Stimulated activated memory B cell treated with anti-CD40 and anti-IgM and Interleukin-4, amounts not matched to agents 10 μg/mL and 1 μg/mL and 100 μg/mL, for 72 hours (primary cell): ENCODE data around the gene SPACA4.

Experiments used
- ATAC-seq: fragments of 150-1000 bp; cut with Tn5 transposase; 2 replicates; pipeline ENCODE4 v1.10.0; 2021
- H3K27ac Mint-ChIP-seq: one replicate; pipeline ENCODE4 v1.8.0; 2022; ENCODE audit warnings: mild to moderate bottlenecking, mixed read lengths
- H3K27me3 Mint-ChIP-seq: one replicate; pipeline ENCODE4 v1.8.0; 2022; ENCODE audit warnings: mixed read lengths
- H3K36me3 Mint-ChIP-seq: one replicate; pipeline ENCODE4 v1.8.0; 2022; ENCODE audit warnings: mixed read lengths
- H3K4me1 Mint-ChIP-seq: one replicate; pipeline ENCODE4 v1.8.0; 2022; ENCODE audit warnings: mixed read lengths
- H3K4me3 Mint-ChIP-seq: one replicate; pipeline ENCODE4 v1.8.0; 2022; ENCODE audit warnings: mild to moderate bottlenecking, moderate library complexity, mixed read lengths
- H3K9me3 Mint-ChIP-seq: one replicate; pipeline ENCODE4 v1.8.0; 2022; ENCODE audit warnings: mixed read lengths

The SPACA4 gene

GRCh38 chr19:48609571-48610108, 3.1 kb downstream of the SPACA4 start:
- H3K9me3 Mint-ChIP-seq, result no peaks in the 10 kb centered on the region
- H3K36me3 Mint-ChIP-seq, result peaks cover 11% of the 10 kb centered on the region
- no peak overlapping the region for H3K4me3 Mint-ChIP-seq
- no peak overlapping the region for H3K27ac Mint-ChIP-seq
- no peaks in the 10 kb centered on the region for H3K27me3 Mint-ChIP-seq
- no peak for ATAC-seq
- H3K4me1 Mint-ChIP-seq, result peaks cover 25% of the 10 kb centered on the region

DNA sequence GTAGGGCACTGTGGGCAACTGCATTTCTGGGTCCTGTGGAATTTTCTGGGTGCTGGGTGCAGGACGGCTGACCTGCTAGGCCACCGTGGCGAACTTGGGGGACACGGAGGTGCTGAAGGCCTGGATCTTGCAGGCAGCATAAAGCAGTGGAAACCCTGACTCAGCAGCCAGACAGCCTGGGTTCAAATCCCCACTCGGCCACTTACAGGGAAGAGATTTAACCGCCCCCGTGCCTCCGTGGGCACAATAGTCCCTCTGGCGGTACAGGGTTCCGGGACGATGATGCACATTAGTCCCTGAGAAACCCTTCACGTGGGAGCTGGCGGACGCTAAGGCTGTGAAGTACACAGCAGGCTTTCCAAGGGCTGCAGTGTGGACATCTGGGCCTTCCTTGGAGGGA, 5.3 kb downstream of the SPACA4 start:
- no peaks in the 10 kb centered on the region for H3K9me3 Mint-ChIP-seq
- H3K36me3 Mint-ChIP-seq, result peaks cover 31% of the 10 kb centered on the region
- no peak for ATAC-seq
- H3K4me1 Mint-ChIP-seq, result peaks cover 46% of the 10 kb centered on the region
- no peak overlapping the region for H3K27ac Mint-ChIP-seq
- H3K4me3 Mint-ChIP-seq, result no peak overlapping the region
- H3K27me3 Mint-ChIP-seq, result no peaks in the 10 kb centered on the region

GRCh38 chr19:48613024-48613851, 6.7 kb downstream of the SPACA4 start:
- no peak overlapping the region for H3K4me3 Mint-ChIP-seq
- H3K36me3 Mint-ChIP-seq, result peaks cover 44% of the 10 kb centered on the region
- no peak for ATAC-seq
- H3K9me3 Mint-ChIP-seq, result no peaks in the 10 kb centered on the region
- H3K27ac Mint-ChIP-seq, result peak overlapping the region; percentile 20
- no peaks in the 10 kb centered on the region for H3K27me3 Mint-ChIP-seq
- H3K4me1 Mint-ChIP-seq, result peaks cover 56% of the 10 kb centered on the region

DNA sequence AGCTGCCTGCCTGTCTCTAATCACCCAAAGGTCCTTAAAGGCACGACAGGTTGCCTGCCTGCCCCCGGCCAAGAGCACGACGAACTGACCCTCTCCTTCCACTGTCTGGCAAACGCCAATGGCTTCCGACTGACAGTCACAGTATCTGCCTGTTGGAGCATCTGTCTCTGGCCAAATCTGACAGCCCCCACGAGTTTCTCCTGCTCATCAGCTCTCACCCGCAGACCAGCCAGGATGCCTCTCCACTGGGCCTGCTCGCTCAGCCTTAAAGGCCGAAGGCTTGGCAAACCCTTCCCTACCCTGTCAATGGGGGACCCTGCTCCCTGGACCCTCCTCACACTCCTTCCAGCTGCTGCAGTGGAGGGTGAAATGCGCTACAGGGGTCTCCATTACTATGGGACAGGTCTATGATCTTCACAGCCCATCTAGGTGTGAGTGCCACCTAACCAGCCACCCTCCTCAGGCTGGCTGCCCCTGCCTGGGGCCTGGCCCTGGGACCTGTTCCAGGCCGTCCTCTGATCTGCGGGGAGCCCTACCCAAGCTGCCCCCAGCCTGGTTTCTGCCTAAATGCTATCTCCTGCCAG, 7.4 kb downstream of the SPACA4 start:
- H3K4me3 Mint-ChIP-seq, result no peak overlapping the region
- peak overlapping the region; percentile 20 for H3K27ac Mint-ChIP-seq

GRCh38 chr19:48614436-48615230, 8.1 kb downstream of the SPACA4 start, which contains the start of gene FAM83E:
FAM83E (minus strand) TSS chr19:48615076; CDS start chr19:48613372, 1,704 bp downstream.
- no peak within 1 kb of the TSS for H3K4me3 Mint-ChIP-seq
- peaks cover 54% of the 10 kb centered on the region for H3K4me1 Mint-ChIP-seq
- peak within 1 kb of the TSS; percentile 20 for H3K27ac Mint-ChIP-seq
- peaks cover 55% of the 10 kb centered on the region for H3K36me3 Mint-ChIP-seq
- H3K9me3 Mint-ChIP-seq, result no peaks in the 10 kb centered on the region
- no peaks in the 10 kb centered on the region for H3K27me3 Mint-ChIP-seq
- no peak for ATAC-seq

More for the DNA sequence above, 7.4 kb downstream of the SPACA4 start:
- ATAC-seq, result no peak
- Mint-ChIP-seq H3K4me1 (peaks cover 56% of the 10 kb centered on the region), H3K9me3 (no peaks in the 10 kb centered on the region), H3K27me3 (no peaks in the 10 kb centered on the region), H3K36me3 (peaks cover 51% of the 10 kb centered on the region)

DNA sequence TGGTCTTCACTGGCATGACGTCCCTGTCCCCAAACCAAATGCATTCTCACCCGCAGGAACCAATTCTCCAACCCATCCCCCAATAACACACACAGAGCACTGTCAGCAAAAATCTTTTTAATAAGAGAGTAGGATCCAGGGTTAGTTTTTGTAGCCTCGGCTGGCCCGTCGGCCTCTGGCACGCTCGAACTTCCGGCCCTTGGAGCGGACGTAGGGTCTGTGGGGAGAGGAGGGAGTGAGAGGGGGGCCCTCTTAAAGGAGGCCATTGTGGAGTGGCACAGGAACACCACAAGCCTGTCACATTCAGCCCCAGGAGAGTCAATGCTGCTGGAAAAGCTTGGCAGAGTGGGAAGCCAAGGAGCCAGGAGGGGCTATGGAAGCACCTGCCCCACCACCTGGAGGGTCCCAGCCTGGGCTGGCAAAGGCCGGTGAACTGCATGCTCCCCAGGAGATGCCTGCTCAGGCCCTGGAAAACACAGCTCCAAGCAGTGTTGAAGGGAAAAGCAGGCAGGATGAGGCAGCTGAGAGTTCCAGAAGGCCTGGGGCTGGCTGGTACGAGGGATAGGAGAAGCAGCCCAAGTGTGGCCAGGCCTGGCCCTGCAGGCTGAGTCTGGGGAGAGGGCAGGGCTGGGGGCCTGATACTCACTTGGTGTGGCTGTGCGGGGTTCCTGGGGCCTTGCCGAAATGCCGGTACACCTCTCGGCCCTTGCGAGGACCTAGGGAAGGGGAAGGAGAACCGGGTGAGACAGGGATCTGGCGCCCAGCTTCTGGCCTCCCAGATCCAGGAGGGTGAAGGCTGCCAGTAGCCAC, 8.9 kb downstream of the SPACA4 start:
- no peaks in the 10 kb centered on the region for H3K9me3 Mint-ChIP-seq
- H3K36me3 Mint-ChIP-seq, result peaks cover 56% of the 10 kb centered on the region
- no peak overlapping the region for H3K27ac Mint-ChIP-seq
- no peak for ATAC-seq
- H3K27me3 Mint-ChIP-seq, result no peaks in the 10 kb centered on the region
- peaks cover 62% of the 10 kb centered on the region for H3K4me1 Mint-ChIP-seq
- no peak overlapping the region for H3K4me3 Mint-ChIP-seq

DNA sequence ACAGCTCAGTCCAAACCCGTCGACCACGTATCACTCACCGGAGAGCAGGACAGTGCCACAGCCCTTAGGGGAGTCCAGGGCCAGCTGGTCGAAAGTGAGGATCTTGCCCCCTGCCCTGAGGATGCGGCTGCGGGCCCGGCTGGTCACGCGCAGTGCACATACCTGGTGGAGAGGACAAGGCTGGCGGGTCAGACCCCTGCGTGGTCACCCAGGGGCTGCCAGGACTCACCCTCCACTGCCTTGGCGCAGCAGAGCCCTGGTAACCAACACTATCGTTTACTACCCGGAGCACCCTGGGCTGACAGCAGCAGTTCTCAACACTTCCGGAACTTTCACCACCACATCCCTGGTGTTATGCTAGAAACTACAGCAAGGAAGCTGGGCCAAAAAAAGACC, 9.5 kb downstream of the SPACA4 start:
- Mint-ChIP-seq H3K4me1 (peaks cover 62% of the 10 kb centered on the region), H3K27me3 (no peaks in the 10 kb centered on the region), H3K27ac (peak overlapping the region; percentile 98), H3K36me3 (peaks cover 56% of the 10 kb centered on the region), H3K9me3 (no peaks in the 10 kb centered on the region), H3K4me3 (peak overlapping the region; percentile 95)
- ATAC-seq, result no peak

GRCh38 chr19:48616491-48617056, 10.0 kb downstream of the SPACA4 start:
- Mint-ChIP-seq H3K9me3 (no peaks in the 10 kb centered on the region), H3K27ac (peak overlapping the region; percentile 98), H3K27me3 (no peaks in the 10 kb centered on the region), H3K36me3 (peaks cover 56% of the 10 kb centered on the region), H3K4me3 (peak overlapping the region; percentile 95), H3K4me1 (peaks cover 62% of the 10 kb centered on the region)
- no peak for ATAC-seq

DNA sequence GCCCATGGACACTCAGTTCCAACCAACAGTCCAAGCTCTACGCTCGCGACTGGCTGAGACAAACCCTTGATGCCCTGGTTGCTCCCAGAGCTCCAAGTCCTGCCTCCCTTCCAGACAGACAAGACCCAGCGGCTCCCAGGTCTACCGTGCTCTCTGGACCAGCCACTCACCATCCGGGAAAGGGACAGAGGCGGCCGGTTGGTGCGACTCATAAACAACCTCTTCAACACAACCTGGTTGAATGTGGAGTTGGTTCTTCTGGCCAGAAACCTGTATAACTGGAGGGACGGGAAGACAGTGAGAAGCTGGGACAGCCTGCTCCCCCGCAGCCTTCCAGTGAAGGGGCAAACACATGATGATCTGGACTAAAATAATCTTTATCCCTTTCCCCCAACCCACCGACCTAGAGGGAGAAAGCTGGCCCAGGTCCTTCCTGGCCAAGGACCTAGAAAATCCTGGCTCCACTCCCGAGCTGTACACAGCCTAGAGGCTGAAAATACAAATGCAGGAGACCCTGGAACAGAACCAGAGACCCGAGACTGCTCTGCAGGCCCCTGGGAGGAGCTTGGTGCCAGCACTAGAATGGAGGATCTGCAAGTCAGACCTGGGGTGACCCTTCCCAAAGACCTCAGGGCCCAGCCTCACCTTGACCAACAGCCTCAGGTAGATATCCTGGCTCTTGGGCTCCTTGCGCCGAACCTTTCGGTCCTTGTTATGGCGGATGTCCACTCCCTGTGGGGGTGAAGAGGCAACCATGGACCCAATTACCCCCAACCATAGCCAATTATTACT, 10.8 kb downstream of the SPACA4 start:
- H3K36me3 Mint-ChIP-seq, result peaks cover 58% of the 10 kb centered on the region
- no peak for ATAC-seq
- H3K4me1 Mint-ChIP-seq, result peaks cover 65% of the 10 kb centered on the region
- H3K4me3 Mint-ChIP-seq, result peak overlapping the region; percentile 95
- no peaks in the 10 kb centered on the region for H3K9me3 Mint-ChIP-seq
- H3K27me3 Mint-ChIP-seq, result no peaks in the 10 kb centered on the region
- H3K27ac Mint-ChIP-seq, result peak overlapping the region; percentile 98

DNA sequence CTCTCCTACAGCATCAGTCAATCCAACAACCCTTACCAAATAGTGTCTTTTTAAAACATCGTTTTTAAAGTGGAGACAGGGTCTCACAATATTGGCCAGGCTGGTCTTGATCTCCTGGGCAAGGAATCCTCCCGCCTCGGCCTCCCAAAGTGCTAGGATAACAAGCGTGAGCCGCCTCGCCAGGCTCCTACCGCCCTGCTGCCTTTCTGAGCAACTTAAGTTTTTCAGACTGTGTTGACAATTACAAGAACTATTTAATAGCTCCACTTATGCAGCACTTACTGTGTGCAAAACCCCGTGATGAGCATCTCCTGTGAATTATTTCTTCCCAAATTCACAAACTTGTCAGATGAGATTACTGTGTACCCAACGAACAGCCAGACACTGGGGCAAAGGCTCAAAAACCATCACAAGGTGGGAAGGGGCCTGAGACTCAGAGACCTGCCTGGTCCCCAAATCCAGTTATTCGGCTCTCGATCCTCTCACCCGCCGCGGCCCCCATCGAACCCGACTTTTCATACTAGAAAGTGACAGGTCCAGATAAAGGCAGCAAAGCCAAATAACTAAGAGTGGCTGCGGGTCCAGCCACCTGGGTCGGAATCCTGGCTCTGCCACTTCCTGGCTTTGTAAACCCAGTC, 11.9 kb downstream of the SPACA4 start:
- no peaks in the 10 kb centered on the region for H3K9me3 Mint-ChIP-seq
- H3K36me3 Mint-ChIP-seq, result peaks cover 64% of the 10 kb centered on the region
- no peak for ATAC-seq
- no peaks in the 10 kb centered on the region for H3K27me3 Mint-ChIP-seq
- H3K27ac Mint-ChIP-seq, result peak overlapping the region; percentile 98
- H3K4me1 Mint-ChIP-seq, result peaks cover 72% of the 10 kb centered on the region
- peak overlapping the region; percentile 95 for H3K4me3 Mint-ChIP-seq

DNA sequence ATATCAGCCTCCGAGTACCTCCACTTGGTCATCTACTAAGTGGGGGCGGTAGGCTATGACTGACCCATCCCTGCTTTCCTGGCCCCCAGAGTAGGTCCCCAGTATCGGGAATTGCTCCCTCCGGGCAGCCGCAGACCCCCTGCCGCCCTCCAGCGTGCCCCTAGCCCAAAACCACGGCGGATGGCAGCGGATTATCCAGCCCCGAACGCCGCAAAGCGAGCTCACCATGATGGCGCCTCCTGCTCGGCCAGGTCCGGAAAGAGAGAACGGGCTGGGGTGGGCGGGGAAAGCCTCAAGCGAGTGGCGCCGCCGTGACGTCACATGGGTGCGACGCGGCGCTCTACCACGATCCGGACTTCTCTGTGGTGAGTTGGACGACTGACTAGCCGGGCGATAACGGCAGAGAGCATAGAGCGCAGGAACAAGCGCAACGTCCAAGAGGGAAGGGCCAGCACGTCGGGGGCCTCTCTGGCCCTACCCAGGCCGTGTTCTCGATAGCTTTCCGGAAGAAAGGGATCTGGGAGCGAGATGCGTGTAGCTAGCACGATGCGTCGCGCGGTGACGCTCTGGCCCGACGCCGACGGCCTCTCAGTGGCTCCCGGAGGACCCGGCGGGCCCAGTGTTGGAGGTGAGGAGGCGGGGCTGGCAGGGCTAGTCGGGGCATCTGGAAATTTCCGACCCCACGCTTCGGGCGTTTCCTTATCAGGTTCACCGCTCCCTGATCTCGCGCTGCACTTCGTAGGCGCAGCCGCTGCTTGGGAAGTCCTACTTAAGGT, 12.6 kb downstream of the SPACA4 start, which contains the start of the genes RPL18 and SPHK2:
TSS of gene RPL18 (minus strand) at position 263 of the 776 bp plus-strand sequence. CDS start at position 228, 35 bp downstream.
TSS of gene SPHK2 (plus strand) at position 591 of the 776 bp plus-strand sequence. CDS start 1,009 bp downstream, outside the sequence.
- peak within 1 kb of the TSS; percentile 95 for H3K4me3 Mint-ChIP-seq
- no peaks in the 10 kb centered on the region for H3K9me3 Mint-ChIP-seq

More for the DNA sequence above, 12.6 kb downstream of the SPACA4 start, which contains the start of the genes RPL18 and SPHK2:
- H3K27ac Mint-ChIP-seq, result peak within 1 kb of the TSS; percentile 98
- peak; percentile 96 for ATAC-seq
- peaks cover 73% of the 10 kb centered on the region for H3K4me1 Mint-ChIP-seq
- H3K36me3 Mint-ChIP-seq, result peaks cover 63% of the 10 kb centered on the region
- H3K27me3 Mint-ChIP-seq, result no peaks in the 10 kb centered on the region
